Stomach (tissue), 9 donors: ENCODE results near the gene PTPN2. TPM values are rescaled to one million over a fixed set of nuclear protein-coding genes. Genes with fewer than 3 reads are reported as not detected.

Source experiments
- DNase-seq, 2 donors: peaks; one replicate each; pipeline versions ENCODE4 v3.0.0 to v3.0.0-alpha.2; 2013 to 2019
- H3K27ac ChIP-seq, 5 donors: fragments of 200-600 bp in 4 of 5; sonication (generic) in 4 of 5; one replicate each; pipeline ENCODE4 v1.5.1; 2013 to 2019; ENCODE audit warnings: mild to moderate bottlenecking in 1 of 5, moderate library complexity in 1 of 5
- H3K27me3 ChIP-seq, 3 donors: fragments of 200-600 bp; sonication (generic); one replicate each; pipeline ENCODE4 v1.5.1; 2017 to 2019; ENCODE audit warnings: mixed run types in 1 of 3
- H3K36me3 ChIP-seq, 4 donors: fragments of 200-600 bp; sonication (generic); 1 replicate in 3 of 4; 2 replicates in 1 of 4; pipeline ENCODE4 v1.5.1; 2016 to 2019
- H3K4me1 ChIP-seq, 4 donors: fragments of 200-600 bp; sonication (generic); one replicate each; pipeline ENCODE4 v1.5.1; 2016 to 2019
- H3K4me3 ChIP-seq, 4 donors: fragments of 200-600 bp; sonication (generic) in 3 of 4; one replicate each; pipeline ENCODE4 v1.5.1; 2016 to 2019; ENCODE audit warnings: mild to moderate bottlenecking in 1 of 4
- H3K9me3 ChIP-seq, 4 donors: fragments of 200-600 bp; sonication (generic); one replicate each; pipeline ENCODE4 v1.5.1; 2016 to 2019
- EP300 ChIP-seq: sonication (generic); formaldehyde crosslinking; IDR thresholded peaks from one replicate; pipeline ENCODE4 v1.6.1; 2017; ENCODE audit warnings: antibody characterized with exemption
- POLR2A ChIP-seq, 4 donors: fragments of 450-650 bp; IDR thresholded peaks; one replicate each; pipeline ENCODE4 v1.6.1; 2016; ENCODE audit warnings: antibody characterized with exemption in 4 of 4, control low read depth in 2 of 4, mild to moderate bottlenecking in 1 of 4, moderate library complexity in 1 of 4
- POLR2AphosphoS5 ChIP-seq, 3 donors: sonication (generic); formaldehyde crosslinking; IDR thresholded peaks; one replicate each; pipeline ENCODE4 v1.6.1; 2016; ENCODE audit warnings: antibody characterized with exemption in 3 of 3
- WGBS, 5 donors: extraction: QIAGEN DNeasy Blood & Tissue Kit in 3 of 5; methylation state at CpG; one replicate each; pipeline versions ENCODE4 v1.1.5 to v1.1.7; 2013 to 2018; 5-methylcytosine and 5-hydroxymethylcytosine counted together
- intact Hi-C: fragments of 100-400 bp; cut with DNase I; formaldehyde crosslinking; loops from one replicate; pipeline ENCODE4 v1.15.1; 2023; ENCODE audit warnings: low total_unique reads
- polyA plus RNA-seq, 3 donors: library from polyadenylated mRNA; stranded (reverse); fragments of 200-250 nt; gene quantifications; one replicate each; pipeline ENCODE4 v1.2.3, GENCODE V29; 2013
- total RNA-seq, 5 donors: library from RNA; depleted of rRNA; stranded (reverse); fragments of >200 nt; gene quantifications; one replicate each; pipeline versions ENCODE4 v1.1.0 to v1.2.3, GENCODE V29; 2014 to 2016
- TF ChIP-seq, protein P1 (sequence below), 7 experiments: fragments of 450-650 bp in 4 of 7; fragments of 200-600 bp in 3 of 7; sonication (generic) in 3 of 7; IDR thresholded peaks; one replicate each; pipeline ENCODE4 v1.5.1; 2016 to 2019; ENCODE audit warnings: antibody characterized with exemption in 7 of 7, control low read depth in 2 of 7, mild to moderate bottlenecking in 1 of 7
- donor health status: healthy with polysubstance abuse.
- donor health status: Bipolar disorder and iron deficiency.
- donor health status: healthy.

The PTPN2 gene
- total and polyA plus RNA-seq, 8 donors: 5.8 to 66.7 (median 30.3) TPM

DNA sequence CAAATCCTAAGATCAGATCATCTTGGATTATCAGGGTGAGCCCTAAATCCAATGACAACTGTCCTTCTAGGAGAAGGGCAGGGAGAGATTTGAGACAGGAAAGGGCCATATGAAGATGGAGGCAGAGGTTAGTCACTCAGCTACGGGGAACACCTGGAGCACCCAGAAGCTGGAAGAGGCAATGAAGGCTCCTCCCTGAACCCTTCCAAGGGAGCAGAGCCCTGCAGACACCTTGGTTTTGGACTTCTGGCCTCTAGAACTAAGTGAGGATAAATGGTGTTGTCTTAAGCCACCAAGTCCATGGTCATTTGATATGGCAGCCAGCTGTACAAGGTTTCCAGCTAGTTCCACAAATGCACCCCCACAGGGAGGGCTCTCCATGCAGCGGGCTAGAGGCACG is 6.9 kb upstream of the PTPN2 start:
- Histone ChIP-seq H3K9me3 (no peaks in the 10 kb centered on the region), H3K27ac (no peak overlapping the region), H3K4me1 (no peaks in the 10 kb centered on the region), H3K36me3 (no peaks in the 10 kb centered on the region), H3K4me3 (no peak overlapping the region), H3K27me3 (peaks cover 0 to 16% (median 13%) of the 10 kb centered on the region in 3 donors)
- intact Hi-C loops: loop anchor here (10.0 kb wide), 1 partner anchor 146 kb away; no protein-coding TSS in a partner anchor
- TF ChIP-seq POLR2A (IDR thresholded peaks at IDR 0.05): no peak
- no peak for TF ChIP-seq POLR2AphosphoS5 (IDR thresholded peaks at IDR 0.05)
- TF ChIP-seq, protein P1, sequence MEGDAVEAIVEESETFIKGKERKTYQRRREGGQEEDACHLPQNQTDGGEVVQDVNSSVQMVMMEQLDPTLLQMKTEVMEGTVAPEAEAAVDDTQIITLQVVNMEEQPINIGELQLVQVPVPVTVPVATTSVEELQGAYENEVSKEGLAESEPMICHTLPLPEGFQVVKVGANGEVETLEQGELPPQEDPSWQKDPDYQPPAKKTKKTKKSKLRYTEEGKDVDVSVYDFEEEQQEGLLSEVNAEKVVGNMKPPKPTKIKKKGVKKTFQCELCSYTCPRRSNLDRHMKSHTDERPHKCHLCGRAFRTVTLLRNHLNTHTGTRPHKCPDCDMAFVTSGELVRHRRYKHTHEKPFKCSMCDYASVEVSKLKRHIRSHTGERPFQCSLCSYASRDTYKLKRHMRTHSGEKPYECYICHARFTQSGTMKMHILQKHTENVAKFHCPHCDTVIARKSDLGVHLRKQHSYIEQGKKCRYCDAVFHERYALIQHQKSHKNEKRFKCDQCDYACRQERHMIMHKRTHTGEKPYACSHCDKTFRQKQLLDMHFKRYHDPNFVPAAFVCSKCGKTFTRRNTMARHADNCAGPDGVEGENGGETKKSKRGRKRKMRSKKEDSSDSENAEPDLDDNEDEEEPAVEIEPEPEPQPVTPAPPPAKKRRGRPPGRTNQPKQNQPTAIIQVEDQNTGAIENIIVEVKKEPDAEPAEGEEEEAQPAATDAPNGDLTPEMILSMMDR (IDR thresholded peaks at IDR 0.05): no peak
- no peak for TF ChIP-seq EP300
- 91 to 97% (median 92%) methylated on average over 3 of the region's 3 CpGs for WGBS, 5 donors
- DNase-seq: no peak

DNA sequence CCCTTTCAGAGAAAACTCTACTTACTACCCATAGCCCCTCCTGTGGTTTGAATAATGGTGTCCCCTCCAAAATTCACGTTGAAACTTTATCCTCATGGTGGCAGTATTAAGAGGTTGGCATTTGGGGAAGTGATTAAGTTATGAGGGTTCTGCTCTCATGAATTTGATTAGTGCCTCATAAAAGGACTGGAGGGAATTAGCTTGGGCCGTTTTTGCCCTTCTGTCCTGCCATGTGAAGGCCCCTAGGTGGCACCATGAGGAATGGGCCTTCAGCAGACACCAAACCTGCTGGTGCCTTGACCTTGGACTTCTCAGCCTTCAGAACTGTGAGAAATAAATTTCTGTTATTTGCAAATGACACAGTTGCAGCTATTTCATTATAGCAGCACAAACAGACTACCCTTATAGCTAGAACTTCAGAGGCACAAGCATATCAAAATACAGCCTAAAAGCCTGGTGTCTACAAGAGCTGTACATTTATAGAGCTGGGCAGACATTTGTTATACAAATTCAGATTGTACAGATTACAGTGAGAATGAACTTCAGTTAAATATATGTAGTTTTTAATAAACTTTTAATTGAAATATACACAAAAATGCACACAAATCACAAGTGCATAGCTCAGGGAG is 2.6 kb upstream of the PTPN2 start:
- Histone ChIP-seq H3K36me3 (no peaks in the 10 kb centered on the region), H3K27ac (no peak overlapping the region), H3K9me3 (no peaks in the 10 kb centered on the region), H3K4me1 (peaks cover 5 to 28% (median 19%) of the 10 kb centered on the region in 4 donors), H3K4me3 (no peak overlapping the region), H3K27me3 (no peaks in the 10 kb centered on the region)
- intact Hi-C loops: no loop called here
- no peak for TF ChIP-seq POLR2AphosphoS5 (IDR thresholded peaks at IDR 0.05)
- no peak for TF ChIP-seq POLR2A (IDR thresholded peaks at IDR 0.05)
- TF ChIP-seq EP300: no peak
- TF ChIP-seq, protein P1 (IDR thresholded peaks at IDR 0.05): peak in 2 of 7 experiments; percentile 11 to 16
- 15 to 31% (median 19%) methylated on average over 2 of the region's 2 CpGs for WGBS, 5 donors
- no peak for DNase-seq

DNA sequence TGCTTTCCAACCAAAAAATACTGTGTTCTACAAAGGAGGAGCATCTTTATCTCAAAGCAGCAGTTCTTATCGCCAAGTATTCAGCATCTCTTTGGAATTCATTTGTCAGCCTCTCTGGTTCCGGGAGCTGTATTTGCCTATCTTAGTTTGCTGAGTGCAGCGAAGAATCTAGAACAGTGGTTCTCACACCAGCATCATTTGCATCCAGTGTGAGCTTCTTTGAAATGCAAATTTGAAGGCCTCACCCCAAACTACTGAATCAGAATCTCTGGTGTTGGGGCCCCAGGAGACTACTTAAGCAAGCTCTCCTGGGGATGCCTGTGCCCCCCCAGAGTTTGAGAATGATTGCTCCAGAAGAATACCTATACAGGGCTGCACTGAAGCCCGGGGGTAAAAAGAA is 1.5 kb upstream of the PTPN2 start:
- H3K4me3 ChIP-seq: no peak overlapping the region
- intact Hi-C loops: no loop called here
- WGBS, 5 donors: 46 to 68% (median 62%) methylated on average over 4 of the region's 4 CpGs
- H3K4me1 ChIP-seq: peaks cover 5 to 39% (median 28%) of the 10 kb centered on the region in 4 donors
- no peaks in the 10 kb centered on the region for H3K36me3 ChIP-seq
- TF ChIP-seq POLR2AphosphoS5 (IDR thresholded peaks at IDR 0.05): no peak
- TF ChIP-seq, protein P1 (IDR thresholded peaks at IDR 0.05): no peak
- no peaks in the 10 kb centered on the region for H3K9me3 ChIP-seq
- DNase-seq: no peak
- no peaks in the 10 kb centered on the region for H3K27me3 ChIP-seq
- H3K27ac ChIP-seq: no peak overlapping the region

DNA sequence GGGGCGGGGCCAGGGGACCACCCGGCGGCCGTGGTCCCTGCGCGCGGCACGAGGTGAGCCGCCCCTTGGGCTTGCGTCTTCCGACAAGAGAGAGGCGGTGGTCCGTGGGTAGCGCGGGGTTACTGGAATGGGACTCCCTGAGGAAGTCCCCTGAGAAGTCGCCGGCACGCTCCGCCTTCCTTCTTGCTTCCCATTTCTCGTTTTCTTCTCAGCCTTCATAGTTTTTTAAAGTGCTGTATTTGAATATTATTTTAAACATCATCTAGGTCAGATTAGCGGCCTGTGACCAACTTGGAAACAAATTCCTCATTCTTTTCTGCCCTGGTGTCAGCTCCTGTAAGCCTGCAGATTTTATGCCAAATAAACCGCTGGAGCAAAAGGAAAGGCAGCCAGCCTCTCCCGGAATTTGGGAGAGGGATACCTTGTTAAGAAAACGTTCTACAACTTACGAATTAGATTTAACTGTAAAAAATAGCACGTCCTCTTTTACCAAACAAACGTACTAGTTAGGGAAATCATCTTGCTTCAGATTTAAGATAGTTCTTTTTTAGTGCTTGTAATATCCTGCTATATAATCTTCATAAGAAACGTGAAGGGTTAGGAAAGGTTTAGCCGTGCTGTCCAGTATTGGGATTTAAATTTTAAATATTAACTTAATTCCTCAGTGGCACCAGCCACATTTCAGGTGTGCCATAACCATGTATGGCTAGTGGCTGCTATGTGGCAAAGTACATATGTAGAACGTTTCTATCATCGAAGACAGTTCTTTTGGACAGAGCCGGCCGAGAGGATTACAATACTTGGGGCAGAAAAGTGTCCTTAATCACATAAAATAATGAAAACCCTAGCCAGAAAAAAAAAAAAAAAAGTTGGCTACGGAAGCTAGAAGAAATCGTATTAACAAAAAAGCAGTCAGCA is 628 bp upstream of the PTPN2 start:
- intact Hi-C loops: no loop called here
- 9 to 14% (median 10%) methylated on average over 29 to 35 of the region's 35 CpGs for WGBS, 5 donors
- Histone ChIP-seq H3K27ac (peak overlapping the region; percentile 97 to 99 (median 99)), H3K27me3 (no peaks in the 10 kb centered on the region), H3K4me1 (peaks cover 5 to 47% (median 32%) of the 10 kb centered on the region in 4 donors), H3K9me3 (no peaks in the 10 kb centered on the region), H3K4me3 (peak overlapping the region; percentile 77 to 92 (median 84)), H3K36me3 (no peaks in the 10 kb centered on the region)
- TF ChIP-seq EP300 (no peak), POLR2A (IDR thresholded peaks at IDR 0.05) (no peak), POLR2AphosphoS5 (IDR thresholded peaks at IDR 0.05) (no peak)
- TF ChIP-seq, protein P1 (IDR thresholded peaks at IDR 0.05): peak in 1 of 7 experiments; percentile 5
- no peak for DNase-seq
